PC-9 (cell line): Measurements from ENCODE around the gene LCE3C. TPM values are rescaled to one million over a fixed set of nuclear protein-coding genes. Genes with fewer than 3 reads are reported as not detected.

Experiments used
- BruUV-seq: library from RNA; stranded (reverse); fragments of 400-500 nt; replicated peaks from 2 replicates; lab custom pipeline; 2021; lab: Mats Ljungman, UMichigan
- CTCF ChIA-PET: fragments of 300-600 bp; sonication (Branson Sonifier 250); formaldehyde crosslinking; loops from one replicate; lab custom pipeline; 2022; ENCODE audit warnings: antibody characterized with exemption; lab: Charles Lee
- POLR2A ChIA-PET: fragments of 300-600 bp; sonication (Branson Sonifier 250); formaldehyde crosslinking; loops from one replicate; lab custom pipeline; 2022; ENCODE audit warnings: antibody characterized with exemption; ENCODE audit not compliant: unreplicated experiment; lab: Charles Lee
- DNase-seq, 2 experiments: peaks; one replicate each; pipeline versions ENCODE4 v3.0.0 to v3.0.0-alpha.2; 2015 to 2022; ENCODE audit warnings: mixed read lengths in 1 of 2
- H2AFZ ChIP-seq: fragments of 200-600 bp; sonication (generic); 2 replicates; pipeline ENCODE4 v1.8.1; 2017; ENCODE audit warnings: antibody characterized with exemption
- H3F3A ChIP-seq: fragments of 200-600 bp; sonication (generic); 2 replicates; pipeline ENCODE4 v1.8.1; 2017; ENCODE audit warnings: antibody characterized with exemption, mild to moderate bottlenecking, low read depth; ENCODE audit not compliant: insufficient read depth
- H3K27ac ChIP-seq: fragments of 200-600 bp; sonication (generic); 2 replicates; pipeline ENCODE4 v1.6.1; 2016; ENCODE audit warnings: mixed run types
- H3K27me3 ChIP-seq: fragments of 200-600 bp; sonication (generic); 2 replicates; pipeline ENCODE4 v1.6.1; 2016; ENCODE audit warnings: low read depth, mixed run types; ENCODE audit not compliant: insufficient read depth
- H3K36me3 ChIP-seq: fragments of 200-600 bp; sonication (generic); 2 replicates; pipeline ENCODE4 v1.6.1; 2016; ENCODE audit warnings: low read depth, mixed run types
- H3K4me1 ChIP-seq: fragments of 200-600 bp; sonication (generic); replicated peaks from 2 replicates; pipeline ENCODE4 v1.6.1; 2016; ENCODE audit warnings: mixed run types; ENCODE audit not compliant: insufficient read depth
- H3K4me2 ChIP-seq: fragments of 200-600 bp; sonication (generic); 2 replicates; pipeline ENCODE4 v1.6.1; 2017; ENCODE audit warnings: mixed run types
- H3K4me3 ChIP-seq: fragments of 200-600 bp; sonication (generic); 2 replicates; pipeline ENCODE4 v1.6.1; 2016; ENCODE audit warnings: mixed run types
- H3K79me2 ChIP-seq: fragments of 200-600 bp; sonication (generic); 2 replicates; pipeline ENCODE4 v1.6.1; 2017; ENCODE audit warnings: low read depth, mixed run types
- H3K9me2 ChIP-seq: fragments of 200-600 bp; sonication (generic); 2 replicates; pipeline ENCODE4 v1.8.1; 2017; ENCODE audit warnings: mild to moderate bottlenecking; ENCODE audit not compliant: insufficient read depth
- H3K9me3 ChIP-seq: fragments of 200-600 bp; sonication (generic); 2 replicates; pipeline ENCODE4 v1.8.1; 2016; ENCODE audit warnings: low read depth; ENCODE audit not compliant: insufficient read depth
- H4K20me1 ChIP-seq: fragments of 200-600 bp; sonication (generic); 2 replicates; pipeline ENCODE4 v1.8.1; 2017; ENCODE audit not compliant: insufficient read depth
- CTCF ChIP-seq: fragments of 200-600 bp; sonication (generic); conservative IDR thresholded peaks from 2 replicates; pipeline ENCODE4 v1.6.1; 2017; ENCODE audit warnings: mixed run types, antibody characterized with exemption, mild to moderate bottlenecking, moderate library complexity
- EZH2 ChIP-seq: fragments of 200-600 bp; sonication (generic); IDR thresholded peaks from 2 replicates; pipeline ENCODE4 v1.8.0; 2017; ENCODE audit warnings: antibody characterized with exemption, low read depth
- intact Hi-C: fragments of 100-400 bp; cut with micrococcal nuclease; formaldehyde crosslinking; loops from one replicate; pipeline ENCODE4 v1.10.0; 2022; ENCODE audit not compliant: unreplicated experiment
- total RNA-seq: library from RNA; stranded (reverse); gene quantifications from 2 replicates; pipeline ENCODE4 v1.2.3, GENCODE V29; 2021

The LCE3C gene
- total RNA-seq, 1 experiment from 2014 or later = not detected

GRCh38 chr1:152640351-152640750, 40.3 kb downstream of the LCE3C start:
- intact Hi-C loops = no loop called here
- H3F3A ChIP-seq = no peaks in the 10 kb centered on the region
- ChIA-PET POLR2A (no interaction called here), CTCF (no interaction called here)
- H4K20me1 ChIP-seq = no peaks in the 10 kb centered on the region
- no peaks in the 10 kb centered on the region for H3K79me2 ChIP-seq
- no peaks in the 10 kb centered on the region for H3K4me1 ChIP-seq
- H3K4me2 ChIP-seq = no peak overlapping the region
- no peaks in the 10 kb centered on the region for H3K36me3 ChIP-seq
- H3K4me3 ChIP-seq = no peak overlapping the region
- no peak for TF ChIP-seq CTCF
- no peak for TF ChIP-seq EZH2
- no peaks in the 10 kb centered on the region for H3K9me2 ChIP-seq
- no peak overlapping the region for H2AFZ ChIP-seq
- no peak for DNase-seq
- H3K27ac ChIP-seq = no peak overlapping the region
- no peaks in the 10 kb centered on the region for H3K9me3 ChIP-seq
- H3K27me3 ChIP-seq = peaks cover 21% of the 10 kb centered on the region
- BruUV-seq = no TSS peak

GRCh38 chr1:152643945-152644344, 43.9 kb downstream of the LCE3C start:
- no peak for TF ChIP-seq EZH2
- no peak for TF ChIP-seq CTCF
- Histone ChIP-seq H3K36me3 (no peaks in the 10 kb centered on the region), H3K9me2 (no peaks in the 10 kb centered on the region), H3K79me2 (no peaks in the 10 kb centered on the region), H3K4me1 (no peaks in the 10 kb centered on the region), H3K4me2 (no peak overlapping the region), H3K9me3 (no peaks in the 10 kb centered on the region), H4K20me1 (no peaks in the 10 kb centered on the region), H3K27ac (no peak overlapping the region), H2AFZ (no peak overlapping the region), H3K27me3 (peaks cover 22% of the 10 kb centered on the region), H3K4me3 (no peak overlapping the region), H3F3A (no peaks in the 10 kb centered on the region)
- no peak for DNase-seq
- ChIA-PET CTCF (interaction anchor here (0.7 kb wide), 1 partner anchor 1269 kb away, joined by 17 read pairs; no protein-coding TSS in a partner anchor), POLR2A (no interaction called here)
- intact Hi-C loops = no loop called here
- no TSS peak for BruUV-seq

- BruUV-seq = no TSS peak
Measured at GRCh38 chr1:152645146-152645545, 45.1 kb downstream of the LCE3C start.

More at GRCh38 chr1:152645146-152645545, 45.1 kb downstream of the LCE3C start:
- Histone ChIP-seq H3K79me2 (no peaks in the 10 kb centered on the region), H3K27ac (no peak overlapping the region), H3K4me3 (no peak overlapping the region), H3K4me2 (no peak overlapping the region), H3K36me3 (no peaks in the 10 kb centered on the region), H3K4me1 (no peaks in the 10 kb centered on the region), H2AFZ (no peak overlapping the region), H4K20me1 (no peaks in the 10 kb centered on the region), H3K27me3 (peaks cover 22% of the 10 kb centered on the region), H3K9me2 (no peaks in the 10 kb centered on the region), H3F3A (no peaks in the 10 kb centered on the region), H3K9me3 (no peaks in the 10 kb centered on the region)
- DNase-seq = no peak
- TF ChIP-seq CTCF (no peak), EZH2 (no peak)
- POLR2A ChIA-PET = no interaction called here
- intact Hi-C loops = no loop called here
- CTCF ChIA-PET = no interaction called here
